Measurements from ENCODE around the gene DCX. TPM values are rescaled to one million over a fixed set of nuclear protein-coding genes. Genes with fewer than 3 reads are reported as not detected.

Gene DCX
- total RNA-seq, 1 experiment from 2014 or later, result not detected

DNA sequence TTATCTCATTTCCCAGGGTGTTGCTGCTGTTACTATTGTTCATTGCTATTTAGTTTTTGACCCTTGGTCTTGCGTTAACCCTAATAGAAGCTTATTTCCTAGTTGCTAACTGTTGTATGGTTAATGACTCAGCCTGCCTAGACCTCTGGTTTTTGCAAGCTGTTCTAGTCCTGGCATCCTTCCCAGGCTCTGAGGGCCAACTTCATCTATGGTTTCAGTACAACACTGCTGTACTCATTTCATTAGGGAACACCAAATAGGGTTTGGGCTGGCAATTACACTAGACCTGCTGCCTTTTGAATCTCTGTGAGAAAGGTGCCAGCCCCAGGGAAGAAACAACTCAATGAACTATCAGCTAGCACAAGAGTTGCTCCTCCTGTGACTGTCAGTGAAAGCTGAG is 59.6 kb downstream of the DCX start:
- no peaks in the 10 kb centered on the region for H3K36me3 ChIP-seq (ENCODE audit: control insufficient read depth in 1 of 2, insufficient read depth in 2 of 2, low read length in 2 of 2)
- no peaks in the 10 kb centered on the region for H3K4me1 ChIP-seq (ENCODE audit: control insufficient read depth in 1 of 2, insufficient read depth in 2 of 2, low read length in 2 of 2)
- TF ChIP-seq REST (IDR thresholded peaks at IDR 0.05; ENCODE audit: low read depth), result no peak
- no peak for TF ChIP-seq RAD21 (IDR thresholded peaks at IDR 0.05; ENCODE audit: low read depth)
- TF ChIP-seq, protein P1, sequence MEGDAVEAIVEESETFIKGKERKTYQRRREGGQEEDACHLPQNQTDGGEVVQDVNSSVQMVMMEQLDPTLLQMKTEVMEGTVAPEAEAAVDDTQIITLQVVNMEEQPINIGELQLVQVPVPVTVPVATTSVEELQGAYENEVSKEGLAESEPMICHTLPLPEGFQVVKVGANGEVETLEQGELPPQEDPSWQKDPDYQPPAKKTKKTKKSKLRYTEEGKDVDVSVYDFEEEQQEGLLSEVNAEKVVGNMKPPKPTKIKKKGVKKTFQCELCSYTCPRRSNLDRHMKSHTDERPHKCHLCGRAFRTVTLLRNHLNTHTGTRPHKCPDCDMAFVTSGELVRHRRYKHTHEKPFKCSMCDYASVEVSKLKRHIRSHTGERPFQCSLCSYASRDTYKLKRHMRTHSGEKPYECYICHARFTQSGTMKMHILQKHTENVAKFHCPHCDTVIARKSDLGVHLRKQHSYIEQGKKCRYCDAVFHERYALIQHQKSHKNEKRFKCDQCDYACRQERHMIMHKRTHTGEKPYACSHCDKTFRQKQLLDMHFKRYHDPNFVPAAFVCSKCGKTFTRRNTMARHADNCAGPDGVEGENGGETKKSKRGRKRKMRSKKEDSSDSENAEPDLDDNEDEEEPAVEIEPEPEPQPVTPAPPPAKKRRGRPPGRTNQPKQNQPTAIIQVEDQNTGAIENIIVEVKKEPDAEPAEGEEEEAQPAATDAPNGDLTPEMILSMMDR (IDR thresholded peaks at IDR 0.05 in 2 of 3, conservative IDR thresholded peaks at IDR 0.05 in 1 of 3; ENCODE audit: borderline replicate concordance in 1 of 3, insufficient read depth in 1 of 3, low read depth in 2 of 3, low read length in 2 of 3), result no peak
- no peak for TF ChIP-seq FOSL1 (IDR thresholded peaks at IDR 0.05; ENCODE audit: low read depth)
- TF ChIP-seq EGR1 (IDR thresholded peaks at IDR 0.05; ENCODE audit: low read depth), result no peak
- ChIA-PET RAD21 (ENCODE audit: low non-redundant PET in 1 of 2, low total read pairs in 2 of 2, uncharacterized antibody in 2 of 2, unreplicated experiment in 2 of 2) (no interaction called here), CTCF (no interaction called here), POLR2A (no interaction called here)
- H3K4me3 ChIP-seq (replicated peaks in 1 of 2; ENCODE audit: low read depth in 1 of 2, low read length in 2 of 2), result no peak overlapping the region
- BruUV-seq (replicated peaks), result no TSS peak
- no peaks in the 10 kb centered on the region for H3K9me2 ChIP-seq (ENCODE audit: insufficient read depth)
- intact Hi-C loops (cut with micrococcal nuclease), result no loop called here
- no peaks in the 10 kb centered on the region for H4K20me1 ChIP-seq (ENCODE audit: insufficient read depth)
- no peak overlapping the region for H3K9ac ChIP-seq (ENCODE audit: low read length)
- ATAC-seq (no peak), DNase-seq (ENCODE audit: low read depth, low spot score) (no peak)
- no peaks in the 10 kb centered on the region for H3K79me2 ChIP-seq (ENCODE audit: insufficient read depth, low read length)
- no peak overlapping the region for H3K4me2 ChIP-seq (ENCODE audit: low read length)
- no peaks in the 10 kb centered on the region for H3K9me3 ChIP-seq (ENCODE audit: control insufficient read depth in 1 of 2, insufficient read depth in 1 of 2, low read depth in 1 of 2, low read length in 2 of 2)
- H3K27ac ChIP-seq (ENCODE audit: low read depth, low read length), result no peak overlapping the region
- no peaks in the 10 kb centered on the region for H3K27me3 ChIP-seq (ENCODE audit: insufficient read depth, low read length)
- H2AFZ ChIP-seq (ENCODE audit: low read depth, low read length, poor library complexity, severe bottlenecking), result no peak overlapping the region

Data from HCT116 (cell line).